Activated naive CD8-positive, alpha-beta T cell treated with anti-CD3 and anti-CD28 coated beads, Interleukin-2, amount 10 ng/mL, durations not matched to agents 7 days and 5 days (primary cell): Measurements from ENCODE around the gene FOXO1. TPM values are rescaled to one million over a fixed set of nuclear protein-coding genes. Genes with fewer than 3 reads are reported as not detected.
A peak's percentile ranks its signal among the peaks of the same experiment; 100 is the strongest.

Source experiments
- ATAC-seq: fragments of 150-1000 bp; cut with Tn5 transposase; one replicate; pipeline ENCODE4 v1.10.0; 2021; ENCODE audit warnings: low read depth, moderate library complexity
- POLR2A ChIA-PET: fragments of 350-600 bp; sonication (Branson Sonifier 250); formaldehyde crosslinking; loops from one replicate; lab custom pipeline; 2021; ENCODE audit warnings: antibody characterized with exemption; lab: Charles Lee
- DNase-seq: peaks from one replicate; pipeline ENCODE4 v3.0.0; 2021
- H3K27ac Mint-ChIP-seq: one replicate; pipeline ENCODE4 v1.8.0; 2022; ENCODE audit warnings: mild to moderate bottlenecking, mixed read lengths
- H3K27me3 Mint-ChIP-seq: one replicate; pipeline ENCODE4 v1.8.0; 2022; ENCODE audit warnings: mild to moderate bottlenecking, moderate library complexity, mixed read lengths
- H3K36me3 Mint-ChIP-seq: one replicate; pipeline ENCODE4 v1.8.0; 2021; ENCODE audit warnings: mild to moderate bottlenecking, mixed read lengths
- H3K4me1 Mint-ChIP-seq: one replicate; pipeline ENCODE4 v1.8.0; 2021; ENCODE audit warnings: mixed read lengths
- H3K4me3 Mint-ChIP-seq: one replicate; pipeline ENCODE4 v1.8.0; 2022; ENCODE audit warnings: mild to moderate bottlenecking, moderate library complexity, mixed read lengths
- H3K9me3 Mint-ChIP-seq: one replicate; pipeline ENCODE4 v1.8.0; 2021; ENCODE audit warnings: mixed read lengths
- total RNA-seq, 2 experiments: library from RNA; stranded (reverse); gene quantifications; one replicate each; pipeline ENCODE4 v1.2.3, GENCODE V29; 2021

The FOXO1 gene
- total RNA-seq, 2 experiments from 2014 or later: 36.7 to 39.8 TPM

- Mint-ChIP-seq H3K4me1 (peaks cover 57% of the 10 kb centered on the region), H3K9me3 (no peaks in the 10 kb centered on the region), H3K4me3 (no peak overlapping the region), H3K27ac (no peak overlapping the region), H3K36me3 (peaks cover 37% of the 10 kb centered on the region), H3K27me3 (no peaks in the 10 kb centered on the region)
- no peak for ATAC-seq
- no peak for DNase-seq
- POLR2A ChIA-PET: no interaction called here
These were observed 44.2 kb downstream of the FOXO1 start for GRCh38 chr13:40622246-40622645.

DNA sequence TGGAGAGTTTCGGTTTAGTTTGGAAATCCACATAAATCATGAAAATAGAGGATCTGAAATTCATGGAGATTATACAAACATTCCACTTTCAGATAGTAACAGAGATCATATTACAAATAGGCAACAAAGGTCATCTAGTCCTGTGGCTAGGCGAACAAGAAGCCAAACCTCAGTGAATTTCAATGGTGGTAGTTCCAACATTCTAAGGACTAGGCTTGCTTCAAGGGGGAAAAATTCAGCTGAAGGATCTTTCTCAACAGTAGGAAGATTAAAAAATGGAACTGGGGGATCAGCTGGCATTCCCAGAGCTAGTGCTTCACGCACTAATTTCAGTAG, 47.0 kb downstream of the FOXO1 start:
- H3K36me3 Mint-ChIP-seq: peaks cover 35% of the 10 kb centered on the region
- ATAC-seq (no peak), DNase-seq (no peak)
- H3K4me1 Mint-ChIP-seq: peaks cover 64% of the 10 kb centered on the region
- peak overlapping the region; percentile 7 for H3K27ac Mint-ChIP-seq
- no peaks in the 10 kb centered on the region for H3K9me3 Mint-ChIP-seq
- no peaks in the 10 kb centered on the region for H3K27me3 Mint-ChIP-seq
- POLR2A ChIA-PET: no interaction called here
- H3K4me3 Mint-ChIP-seq: no peak overlapping the region

- no peak for ATAC-seq
- H3K36me3 Mint-ChIP-seq: peaks cover 32% of the 10 kb centered on the region
- POLR2A ChIA-PET: no interaction called here
- DNase-seq: no peak
- peaks cover 67% of the 10 kb centered on the region for H3K4me1 Mint-ChIP-seq
- no peak overlapping the region for H3K4me3 Mint-ChIP-seq
- no peaks in the 10 kb centered on the region for H3K27me3 Mint-ChIP-seq
- H3K9me3 Mint-ChIP-seq: no peaks in the 10 kb centered on the region
- no peak overlapping the region for H3K27ac Mint-ChIP-seq
These were observed 47.6 kb downstream of the FOXO1 start for GRCh38 chr13:40618581-40619478.

- no peak for DNase-seq
- H3K9me3 Mint-ChIP-seq: no peaks in the 10 kb centered on the region
- H3K27me3 Mint-ChIP-seq: no peaks in the 10 kb centered on the region
- H3K4me1 Mint-ChIP-seq: peaks cover 72% of the 10 kb centered on the region
- no peak overlapping the region for H3K27ac Mint-ChIP-seq
- peaks cover 30% of the 10 kb centered on the region for H3K36me3 Mint-ChIP-seq
- POLR2A ChIA-PET: no interaction called here
- H3K4me3 Mint-ChIP-seq: no peak overlapping the region
- no peak for ATAC-seq
These were observed 48.6 kb downstream of the FOXO1 start for GRCh38 chr13:40617801-40618356.

- Mint-ChIP-seq H3K27ac (peak overlapping the region; percentile 55), H3K4me1 (peaks cover 79% of the 10 kb centered on the region), H3K27me3 (no peaks in the 10 kb centered on the region), H3K9me3 (no peaks in the 10 kb centered on the region), H3K36me3 (peaks cover 28% of the 10 kb centered on the region), H3K4me3 (peak overlapping the region; percentile 9)
- POLR2A ChIA-PET: no interaction called here
- DNase-seq (no peak), ATAC-seq (no peak)
These were observed 50.8 kb downstream of the FOXO1 start for GRCh38 chr13:40615619-40616018.

DNA sequence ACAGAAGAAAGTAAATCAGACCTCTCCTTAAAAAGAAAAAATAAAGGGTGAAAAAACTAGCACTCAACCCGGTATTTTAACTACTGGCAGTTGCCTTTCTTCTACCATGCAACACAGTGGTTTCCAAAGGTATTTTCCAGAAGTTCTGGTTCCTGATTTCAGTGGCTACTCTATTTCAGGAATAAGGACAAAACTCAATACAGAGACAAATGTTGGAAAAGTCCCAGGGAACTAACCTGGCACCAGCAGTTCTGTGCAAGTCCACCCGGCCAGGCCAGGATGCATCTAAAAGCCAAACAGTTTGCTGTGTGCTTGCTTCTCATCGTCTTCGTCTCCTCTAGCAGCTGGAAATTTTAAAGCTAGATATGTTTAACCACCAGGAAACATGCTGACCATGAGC, 52.5 kb downstream of the FOXO1 start:
- Mint-ChIP-seq H3K27ac (peak overlapping the region; percentile 91), H3K4me3 (peak overlapping the region; percentile 80), H3K9me3 (no peaks in the 10 kb centered on the region), H3K27me3 (no peaks in the 10 kb centered on the region), H3K4me1 (peaks cover 69% of the 10 kb centered on the region), H3K36me3 (peaks cover 15% of the 10 kb centered on the region)
- ATAC-seq: no peak
- POLR2A ChIA-PET: interaction anchor here (0.7 to 2.3 kb wide), 9 partner anchors 10 to 242 kb away, joined by 3 to 23 read pairs (median 4); no protein-coding TSS in a partner anchor
- DNase-seq: no peak

DNA sequence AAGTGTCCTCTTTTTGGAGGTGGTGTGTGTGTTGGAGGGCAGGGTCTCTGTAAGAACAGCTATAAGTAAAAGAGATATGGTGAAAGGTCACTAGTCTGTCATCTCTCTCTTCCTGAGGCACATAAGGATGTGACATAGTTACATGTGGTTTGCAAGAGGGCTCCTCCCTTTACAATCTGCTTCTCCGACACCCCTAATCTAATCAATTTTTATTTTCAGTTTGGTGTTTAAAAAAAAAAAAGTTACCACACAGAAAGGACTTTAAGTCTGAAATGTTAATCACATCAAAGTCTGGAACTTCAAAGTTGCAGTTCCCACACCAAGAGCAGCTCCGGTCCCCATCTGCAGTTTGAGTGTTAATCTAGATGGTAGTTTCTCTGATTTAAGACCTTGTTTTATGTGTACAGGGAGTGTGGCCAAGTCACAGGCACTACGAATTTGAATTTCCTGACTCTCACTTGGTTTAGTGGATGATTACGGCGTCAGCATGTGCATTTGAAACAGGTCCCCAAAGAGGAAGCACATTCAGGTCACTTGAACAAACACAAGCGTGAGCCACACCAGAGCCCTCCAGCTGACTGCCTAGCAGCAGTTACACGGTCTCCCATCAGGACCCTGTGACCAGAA, 53.1 kb downstream of the FOXO1 start:
- ATAC-seq (peak; percentile 87), DNase-seq (peak; percentile 54)
- Mint-ChIP-seq H3K4me3 (peak overlapping the region; percentile 80), H3K4me1 (peaks cover 66% of the 10 kb centered on the region), H3K36me3 (peaks cover 15% of the 10 kb centered on the region), H3K27me3 (no peaks in the 10 kb centered on the region), H3K9me3 (peaks cover 2% of the 10 kb centered on the region), H3K27ac (peak overlapping the region; percentile 91)
- POLR2A ChIA-PET: interaction anchor here (0.6 to 2.3 kb wide), 12 partner anchors 9 to 242 kb away, joined by 3 to 23 read pairs (median 4); no protein-coding TSS in a partner anchor

GRCh38 chr13:40612041-40612440, 54.4 kb downstream of the FOXO1 start:
- Mint-ChIP-seq H3K27ac (peak overlapping the region; percentile 91), H3K4me1 (peaks cover 68% of the 10 kb centered on the region), H3K36me3 (peaks cover 19% of the 10 kb centered on the region), H3K4me3 (peak overlapping the region; percentile 80), H3K27me3 (no peaks in the 10 kb centered on the region), H3K9me3 (peaks cover 2% of the 10 kb centered on the region)
- DNase-seq (no peak), ATAC-seq (no peak)
- POLR2A ChIA-PET: no interaction called here

DNA sequence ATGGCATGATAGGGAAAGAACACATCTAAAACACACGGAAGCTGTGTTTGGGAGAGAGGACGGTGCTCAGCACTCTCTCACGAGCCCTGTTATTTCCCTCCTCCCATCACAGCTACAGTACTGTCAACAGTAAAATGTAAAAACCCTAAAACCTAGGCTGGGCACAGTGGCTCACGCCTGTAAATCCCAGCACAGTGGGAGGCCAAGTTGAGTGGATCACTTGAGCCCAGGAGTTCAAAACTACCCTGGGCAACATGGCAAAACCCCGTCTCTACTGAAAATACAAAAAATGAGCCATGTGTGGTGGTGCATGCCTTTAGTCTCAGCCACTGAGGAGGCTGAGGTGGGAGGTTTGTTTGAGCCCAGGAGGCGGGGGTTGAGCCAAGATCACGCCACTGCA, 54.8 kb downstream of the FOXO1 start:
- Mint-ChIP-seq H3K9me3 (peaks cover 2% of the 10 kb centered on the region), H3K4me1 (peaks cover 69% of the 10 kb centered on the region), H3K4me3 (no peak overlapping the region), H3K27ac (peak overlapping the region; percentile 78), H3K27me3 (no peaks in the 10 kb centered on the region), H3K36me3 (peaks cover 22% of the 10 kb centered on the region)
- POLR2A ChIA-PET: no interaction called here
- DNase-seq (no peak), ATAC-seq (no peak)

DNA sequence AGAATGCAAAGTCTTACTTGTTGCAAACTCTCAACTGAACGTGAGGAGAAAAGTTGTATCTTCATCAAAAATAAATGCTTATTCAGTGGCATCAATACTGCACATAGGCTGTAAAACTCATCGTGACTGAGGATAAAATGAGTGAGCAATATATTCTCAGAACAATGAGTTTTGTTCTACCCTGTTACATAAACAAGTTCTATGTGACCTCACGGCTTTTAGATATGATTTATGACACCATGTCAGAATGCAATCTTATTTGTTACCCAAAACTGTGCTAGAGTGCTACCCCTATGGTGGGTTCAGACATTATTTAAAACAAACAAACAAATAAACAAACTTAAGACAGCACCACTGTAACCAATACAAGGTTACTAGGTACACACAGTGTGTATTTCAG, 55.4 kb downstream of the FOXO1 start:
- no peaks in the 10 kb centered on the region for H3K27me3 Mint-ChIP-seq
- H3K4me1 Mint-ChIP-seq: peaks cover 67% of the 10 kb centered on the region
- peaks cover 19% of the 10 kb centered on the region for H3K36me3 Mint-ChIP-seq
- POLR2A ChIA-PET: interaction anchor here (0.9 kb wide), 1 partner anchor 52 kb away, joined by 3 read pairs; no protein-coding TSS in a partner anchor
- peaks cover 2% of the 10 kb centered on the region for H3K9me3 Mint-ChIP-seq
- no peak for ATAC-seq
- H3K4me3 Mint-ChIP-seq: no peak overlapping the region
- DNase-seq: no peak
- H3K27ac Mint-ChIP-seq: peak overlapping the region; percentile 10

- Mint-ChIP-seq H3K4me1 (peaks cover 68% of the 10 kb centered on the region), H3K36me3 (peaks cover 17% of the 10 kb centered on the region), H3K9me3 (peaks cover 2% of the 10 kb centered on the region), H3K27me3 (no peaks in the 10 kb centered on the region), H3K4me3 (no peak overlapping the region), H3K27ac (no peak overlapping the region)
- POLR2A ChIA-PET: interaction anchor here (0.9 kb wide), 1 partner anchor 53 kb away, joined by 3 read pairs; no protein-coding TSS in a partner anchor
- DNase-seq: no peak
- ATAC-seq: no peak
These were observed 56.3 kb downstream of the FOXO1 start for GRCh38 chr13:40609972-40610726.

DNA sequence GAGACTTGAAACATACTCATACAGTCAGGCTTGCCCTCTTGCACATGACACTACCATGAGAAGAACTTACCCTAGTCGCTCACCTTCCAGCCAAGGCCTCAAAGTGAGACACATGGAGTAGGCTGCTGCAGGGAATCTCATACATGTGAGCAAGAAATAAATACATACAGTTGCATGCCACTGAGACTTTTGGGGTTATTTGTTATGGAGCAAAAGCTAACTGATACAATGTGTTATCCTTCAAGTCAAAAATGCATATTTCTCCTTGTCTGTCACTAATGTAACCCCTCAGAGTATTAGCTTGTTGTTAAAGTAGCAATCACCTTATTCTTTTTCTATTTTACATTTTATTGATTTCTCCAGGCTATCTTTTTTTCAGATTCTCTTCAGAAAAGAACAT, 58.1 kb downstream of the FOXO1 start:
- no peak overlapping the region for H3K4me3 Mint-ChIP-seq
- no peak for ATAC-seq
- peaks cover 17% of the 10 kb centered on the region for H3K36me3 Mint-ChIP-seq
- peaks cover 65% of the 10 kb centered on the region for H3K4me1 Mint-ChIP-seq
- H3K9me3 Mint-ChIP-seq: peaks cover 2% of the 10 kb centered on the region
- no peak overlapping the region for H3K27ac Mint-ChIP-seq
- no peak for DNase-seq
- POLR2A ChIA-PET: no interaction called here
- H3K27me3 Mint-ChIP-seq: no peaks in the 10 kb centered on the region

DNA sequence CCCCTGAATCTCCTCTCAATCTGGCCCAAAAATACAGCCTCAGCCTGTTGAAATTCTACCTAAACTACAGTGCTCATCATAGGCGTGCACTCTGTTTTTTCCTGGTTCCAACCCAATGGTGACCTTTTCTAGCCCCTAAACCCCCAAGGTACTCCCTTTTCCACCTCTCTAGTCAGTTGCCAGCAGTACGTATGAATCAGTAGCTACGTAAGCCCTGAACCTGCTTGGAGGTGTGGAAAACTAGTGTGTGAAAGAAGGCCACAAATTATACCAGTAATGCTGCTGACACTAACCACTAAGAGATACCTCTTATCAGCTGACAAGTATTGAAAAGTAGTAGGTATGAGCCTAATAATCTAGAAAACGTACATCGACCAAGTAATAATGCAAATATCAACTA, 60.9 kb downstream of the FOXO1 start:
- peak overlapping the region; percentile 3 for H3K4me3 Mint-ChIP-seq
- H3K27ac Mint-ChIP-seq: peak overlapping the region; percentile 71
- peaks cover 17% of the 10 kb centered on the region for H3K36me3 Mint-ChIP-seq
- H3K9me3 Mint-ChIP-seq: peaks cover 2% of the 10 kb centered on the region
- peaks cover 62% of the 10 kb centered on the region for H3K4me1 Mint-ChIP-seq
- ATAC-seq (peak; percentile 23), DNase-seq (no peak)
- POLR2A ChIA-PET: no interaction called here
- no peaks in the 10 kb centered on the region for H3K27me3 Mint-ChIP-seq
